Thyroid gland (tissue), 4 donors: Measurements from ENCODE around the gene ASPSCR1. TPM values are rescaled to one million over a fixed set of nuclear protein-coding genes. Genes with fewer than 3 reads are reported as not detected.

ENCODE experiments used
- DNase-seq, 2 donors: peaks; one replicate each; pipeline ENCODE4 v3.0.0-alpha.2; 2019
- H3K27ac ChIP-seq, 3 donors: fragments of 200-600 bp; sonication (generic); 1 replicate in 2 of 3; 2 replicates in 1 of 3; pipeline ENCODE4 v1.5.1; 2016 to 2019; ENCODE audit warnings: mild to moderate bottlenecking in 1 of 3, moderate library complexity in 1 of 3
- H3K27me3 ChIP-seq: fragments of 200-600 bp; sonication (generic); one replicate; pipeline ENCODE4 v1.5.1; 2019
- H3K36me3 ChIP-seq, 2 donors: fragments of 200-600 bp; sonication (generic); one replicate each; pipeline ENCODE4 v1.5.1; 2016 to 2019
- H3K4me1 ChIP-seq, 2 donors: fragments of 200-600 bp; sonication (generic); one replicate each; pipeline ENCODE4 v1.5.1; 2017 to 2019
- H3K4me3 ChIP-seq, 3 donors: fragments of 200-600 bp; sonication (generic); replicated peaks in 1 of 3; 1 replicate in 2 of 3; 2 replicates in 1 of 3; pipeline ENCODE4 v1.5.1; 2016; ENCODE audit warnings: mild to moderate bottlenecking in 1 of 3
- H3K9me3 ChIP-seq: fragments of 200-600 bp; sonication (generic); one replicate; pipeline ENCODE4 v1.5.1; 2017
- POLR2A ChIP-seq, 2 donors: fragments of 450-650 bp; IDR thresholded peaks; one replicate each; pipeline ENCODE4 v1.6.1; 2017; ENCODE audit warnings: antibody characterized with exemption in 2 of 2, mild to moderate bottlenecking in 2 of 2, moderate library complexity in 1 of 2
- WGBS, 2 donors: methylation state at CpG; one replicate each; pipeline ENCODE4 v1.1.5; 2017; 5-methylcytosine and 5-hydroxymethylcytosine counted together
- intact Hi-C: fragments of 100-400 bp; cut with DNase I; formaldehyde crosslinking; loops from one replicate; pipeline ENCODE4 v1.15.1; 2023
- total RNA-seq, 4 donors: library from RNA; depleted of rRNA; stranded (reverse); fragments of >200 nt; gene quantifications; one replicate each; pipeline ENCODE4 v1.2.3, GENCODE V29; 2016
- TF ChIP-seq, protein P1 (sequence below), 6 experiments: fragments of 200-600 bp in 3 of 6; fragments of 450-650 bp in 3 of 6; sonication (generic) in 3 of 6; IDR thresholded peaks; one replicate each; pipeline ENCODE4 v1.5.1; 2016 to 2019; ENCODE audit warnings: antibody characterized with exemption in 6 of 6, mild to moderate bottlenecking in 2 of 6, inconsistent platforms in 1 of 6, moderate library complexity in 1 of 6

Gene ASPSCR1
- total RNA-seq, 4 donors from 2014 or later, result 23.2 to 53.6 (median 35.7) TPM

DNA sequence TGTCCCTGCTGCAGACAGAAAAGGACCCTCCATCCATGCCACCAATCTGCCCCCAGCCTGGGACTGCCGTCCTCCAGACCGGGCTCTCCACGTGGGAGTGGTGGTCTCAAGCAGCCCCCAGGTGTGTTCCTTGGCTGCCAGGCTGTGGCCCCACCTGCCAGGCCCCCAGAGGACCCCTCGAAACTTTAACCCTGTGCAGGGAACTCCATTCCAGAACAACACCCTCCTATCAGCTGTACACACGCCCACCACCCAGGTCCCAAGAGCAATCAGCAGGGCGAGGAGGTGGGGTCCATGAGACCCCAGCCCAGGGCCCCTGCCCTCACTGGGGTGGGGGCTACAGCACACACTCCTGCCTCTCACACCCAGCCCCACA is 41.7 kb upstream of the ASPSCR1 start:
- Histone ChIP-seq H3K27me3 (no peaks in the 10 kb centered on the region), H3K36me3 (no peaks in the 10 kb centered on the region), H3K27ac (no peak overlapping the region), H3K9me3 (no peaks in the 10 kb centered on the region), H3K4me3 (no peak overlapping the region), H3K4me1 (peaks cover 0 to 11% of the 10 kb centered on the region in 2 donors)
- WGBS, 2 donors, result 84 to 96% methylated on average over 3 to 5 of the region's 6 CpGs
- intact Hi-C loops, result no loop called here
- no peak for TF ChIP-seq POLR2A (IDR thresholded peaks at IDR 0.05)
- TF ChIP-seq, protein P1, sequence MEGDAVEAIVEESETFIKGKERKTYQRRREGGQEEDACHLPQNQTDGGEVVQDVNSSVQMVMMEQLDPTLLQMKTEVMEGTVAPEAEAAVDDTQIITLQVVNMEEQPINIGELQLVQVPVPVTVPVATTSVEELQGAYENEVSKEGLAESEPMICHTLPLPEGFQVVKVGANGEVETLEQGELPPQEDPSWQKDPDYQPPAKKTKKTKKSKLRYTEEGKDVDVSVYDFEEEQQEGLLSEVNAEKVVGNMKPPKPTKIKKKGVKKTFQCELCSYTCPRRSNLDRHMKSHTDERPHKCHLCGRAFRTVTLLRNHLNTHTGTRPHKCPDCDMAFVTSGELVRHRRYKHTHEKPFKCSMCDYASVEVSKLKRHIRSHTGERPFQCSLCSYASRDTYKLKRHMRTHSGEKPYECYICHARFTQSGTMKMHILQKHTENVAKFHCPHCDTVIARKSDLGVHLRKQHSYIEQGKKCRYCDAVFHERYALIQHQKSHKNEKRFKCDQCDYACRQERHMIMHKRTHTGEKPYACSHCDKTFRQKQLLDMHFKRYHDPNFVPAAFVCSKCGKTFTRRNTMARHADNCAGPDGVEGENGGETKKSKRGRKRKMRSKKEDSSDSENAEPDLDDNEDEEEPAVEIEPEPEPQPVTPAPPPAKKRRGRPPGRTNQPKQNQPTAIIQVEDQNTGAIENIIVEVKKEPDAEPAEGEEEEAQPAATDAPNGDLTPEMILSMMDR (IDR thresholded peaks at IDR 0.05), result no peak
- no peak for DNase-seq

DNA sequence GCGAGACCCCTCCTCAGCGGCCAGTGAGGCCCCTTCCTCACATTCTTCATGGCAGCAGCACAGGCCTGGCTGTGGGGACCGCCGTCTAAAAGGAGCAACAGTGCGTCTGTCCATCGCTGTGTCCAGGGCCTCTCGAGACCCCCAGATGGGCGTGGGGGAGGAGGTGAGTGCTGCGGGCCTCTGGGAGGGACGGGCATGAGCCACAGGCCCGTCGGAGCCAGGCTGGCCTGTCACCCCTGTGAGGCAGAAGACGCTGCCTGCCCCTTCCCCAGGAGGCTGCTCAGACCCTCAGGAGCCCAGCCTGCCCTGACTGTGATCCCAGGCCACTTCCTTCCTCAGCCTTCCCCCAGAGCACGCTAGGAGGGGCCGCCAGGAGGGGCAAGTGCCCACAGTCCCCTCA is 38.2 kb upstream of the ASPSCR1 start:
- no peak for TF ChIP-seq POLR2A (IDR thresholded peaks at IDR 0.05)
- TF ChIP-seq, protein P1 (IDR thresholded peaks at IDR 0.05), result no peak
- Histone ChIP-seq H3K9me3 (no peaks in the 10 kb centered on the region), H3K4me3 (no peak overlapping the region), H3K27ac (no peak overlapping the region), H3K4me1 (peaks cover 0 to 11% of the 10 kb centered on the region in 2 donors), H3K36me3 (no peaks in the 10 kb centered on the region), H3K27me3 (no peaks in the 10 kb centered on the region)
- DNase-seq, result no peak
- intact Hi-C loops, result no loop called here
- WGBS, 2 donors, result 85 to 100% methylated on average over 2 to 9 of the region's 15 CpGs

DNA sequence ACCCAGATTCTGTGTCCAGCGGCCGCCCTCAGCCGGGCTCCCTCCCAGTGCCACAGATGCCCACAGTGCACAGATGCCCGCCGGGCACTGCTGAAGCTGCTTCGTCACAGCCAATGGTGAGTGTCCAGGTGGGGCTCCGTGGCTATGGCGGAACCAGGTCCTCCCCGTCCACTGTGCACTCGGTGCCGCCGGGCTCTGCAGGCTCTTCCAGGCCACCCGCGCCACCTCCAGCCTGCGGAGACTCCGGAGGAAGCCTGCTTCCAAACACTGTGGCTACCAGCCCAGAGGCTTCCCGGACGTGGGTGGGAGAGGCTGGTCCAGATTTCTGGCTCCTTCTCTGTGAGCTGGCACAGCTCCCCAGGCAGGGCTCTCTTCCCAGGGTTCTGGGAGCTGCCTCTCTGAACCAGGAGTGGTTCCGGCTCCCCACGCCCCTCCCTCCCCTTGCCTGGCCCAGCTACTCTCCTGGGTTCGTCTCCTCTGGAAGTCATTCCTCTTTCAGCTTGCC is 37.5 kb upstream of the ASPSCR1 start:
- 55 to 67% methylated on average over 3 to 21 of the region's 21 CpGs for WGBS, 2 donors
- no peaks in the 10 kb centered on the region for H3K27me3 ChIP-seq
- H3K9me3 ChIP-seq, result no peaks in the 10 kb centered on the region
- DNase-seq, result peak; percentile 18 to 25
- H3K36me3 ChIP-seq, result no peaks in the 10 kb centered on the region
- intact Hi-C loops, result no loop called here
- H3K4me1 ChIP-seq, result peaks cover 0 to 11% of the 10 kb centered on the region in 2 donors
- TF ChIP-seq, protein P1 (IDR thresholded peaks at IDR 0.05), result no peak
- TF ChIP-seq POLR2A (IDR thresholded peaks at IDR 0.05), result no peak
- no peak overlapping the region for H3K27ac ChIP-seq
- H3K4me3 ChIP-seq, result no peak overlapping the region

DNA sequence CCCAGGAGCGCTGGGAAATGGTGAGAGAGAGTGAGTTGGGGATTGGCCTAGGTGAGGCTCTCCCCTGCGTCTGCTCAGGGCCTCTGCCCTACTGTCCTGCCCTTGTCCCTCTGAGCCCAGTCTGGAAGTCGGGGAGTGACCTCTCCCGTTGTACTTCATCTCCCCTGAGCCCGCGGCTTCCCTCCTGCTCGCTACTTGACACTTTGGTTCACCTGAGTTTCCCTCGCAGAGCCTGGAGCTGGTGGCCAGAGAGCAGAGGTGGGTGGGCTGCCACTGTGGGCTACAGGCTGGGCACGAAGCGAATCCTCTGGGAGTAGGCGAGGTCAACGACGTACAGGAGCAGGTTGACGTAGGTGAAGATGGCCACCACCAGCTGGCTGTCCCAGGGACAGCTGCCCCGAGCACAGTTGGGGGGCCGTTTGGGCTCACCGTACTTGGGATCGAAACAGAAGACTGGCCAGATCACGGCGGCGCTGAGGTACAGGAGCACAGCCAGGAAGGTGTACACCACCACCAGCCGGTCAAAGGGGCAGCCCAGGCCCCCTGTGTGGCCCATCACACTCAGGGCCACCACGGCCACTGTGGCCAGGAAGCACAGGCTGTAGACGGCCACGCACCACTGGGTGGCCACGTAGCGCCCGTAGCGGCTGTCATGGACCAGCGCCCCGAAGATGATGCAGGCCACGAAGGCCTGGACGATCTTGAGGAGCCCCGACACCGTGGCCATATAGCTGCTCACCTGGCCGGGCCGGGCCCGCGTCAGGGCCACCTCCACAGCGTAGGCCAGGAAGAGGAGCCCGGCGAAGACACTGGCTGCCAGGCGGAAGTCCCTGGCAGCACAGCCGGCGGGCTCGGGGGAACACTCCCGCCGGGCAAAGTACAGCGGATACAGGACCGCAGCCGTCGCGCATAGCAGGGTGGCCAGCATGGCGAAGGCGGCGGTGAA is 36.6 kb upstream of the ASPSCR1 start:
- Histone ChIP-seq H3K4me1 (peaks cover 0 to 11% of the 10 kb centered on the region in 2 donors), H3K27me3 (no peaks in the 10 kb centered on the region), H3K27ac (no peak overlapping the region), H3K9me3 (no peaks in the 10 kb centered on the region), H3K36me3 (no peaks in the 10 kb centered on the region), H3K4me3 (no peak overlapping the region)
- DNase-seq, result no peak
- WGBS, 2 donors, result 88 to 92% methylated on average over 24 to 44 of the region's 56 CpGs
- TF ChIP-seq POLR2A (IDR thresholded peaks at IDR 0.05), result no peak
- TF ChIP-seq, protein P1 (IDR thresholded peaks at IDR 0.05), result no peak
- intact Hi-C loops, result no loop called here
